DOHH2 (cell line): Measurements from ENCODE around the gene PPP6R3.

ENCODE experiments used
- H3F3A ChIP-seq: fragments of 200-600 bp; sonication (generic), shearing (Covaris generic); 2 replicates; pipeline ENCODE4 v1.6.0; 2016; ENCODE audit warnings: antibody characterized with exemption, mild to moderate bottlenecking; ENCODE audit not compliant: control insufficient read depth, insufficient read depth
- H3K27ac ChIP-seq: fragments of 200-600 bp; sonication (generic); 2 replicates; pipeline ENCODE4 v1.5.1; 2014; ENCODE audit warnings: low read depth, mild to moderate bottlenecking, low read length, moderate library complexity
- H3K27me3 ChIP-seq: fragments of 200-600 bp; sonication (generic); 2 replicates; pipeline ENCODE4 v1.6.1; 2014; ENCODE audit warnings: mild to moderate bottlenecking, low read length, mixed read lengths; ENCODE audit not compliant: control insufficient read depth
- H3K36me3 ChIP-seq: fragments of 200-600 bp; sonication (generic); 2 replicates; pipeline ENCODE4 v1.6.1; 2014; ENCODE audit warnings: mild to moderate bottlenecking, low read length, moderate library complexity, mixed read lengths; ENCODE audit not compliant: control insufficient read depth
- H3K4me1 ChIP-seq: fragments of 200-600 bp; sonication (generic); 2 replicates; pipeline ENCODE4 v1.6.1; 2014; ENCODE audit warnings: mild to moderate bottlenecking, low read length, mixed read lengths; ENCODE audit not compliant: control insufficient read depth
- H3K4me2 ChIP-seq: fragments of 200-600 bp; sonication (generic); 2 replicates; pipeline ENCODE4 v1.6.0; 2014; ENCODE audit warnings: mild to moderate bottlenecking, low read length, moderate library complexity
- H3K4me3 ChIP-seq: fragments of 200-600 bp; sonication (generic); 2 replicates; pipeline ENCODE4 v1.5.1; 2014; ENCODE audit warnings: mild to moderate bottlenecking, low read length, mixed read lengths
- H3K79me2 ChIP-seq: fragments of 200-600 bp; sonication (generic); 2 replicates; pipeline ENCODE4 v1.6.1; 2014; ENCODE audit warnings: mild to moderate bottlenecking, low read length, mixed read lengths; ENCODE audit not compliant: control insufficient read depth
- H3K9me2 ChIP-seq: fragments of 200-600 bp; sonication (generic); replicated peaks from 2 replicates; pipeline ENCODE4 v1.6.1; 2014; ENCODE audit warnings: mild to moderate bottlenecking, low read length, mixed read lengths; ENCODE audit not compliant: control insufficient read depth
- H3K9me3 ChIP-seq: fragments of 200-600 bp; sonication (generic); 2 replicates; pipeline ENCODE4 v1.6.1; 2014; ENCODE audit warnings: antibody characterized with exemption, low read length, mixed read lengths; ENCODE audit not compliant: control insufficient read depth, insufficient read depth
- H4K20me1 ChIP-seq: fragments of 200-600 bp; sonication (generic); 2 replicates; pipeline ENCODE4 v1.6.0; 2014; ENCODE audit warnings: low read depth, mild to moderate bottlenecking, antibody characterized with exemption, low read length, moderate library complexity; ENCODE audit not compliant: control insufficient read depth, insufficient read depth
- CTCF ChIP-seq: fragments of 200-600 bp; sonication (generic); IDR thresholded peaks from one replicate; pipeline ENCODE4 v1.5.1; 2014; ENCODE audit warnings: antibody characterized with exemption, mild to moderate bottlenecking, low read depth, low read length; ENCODE audit not compliant: poor library complexity, severe bottlenecking
- EZH2phosphoT487 ChIP-seq: fragments of 200-600 bp; sonication (generic); IDR thresholded peaks from 2 replicates; pipeline ENCODE4 v1.6.1; 2017; ENCODE audit warnings: borderline replicate concordance, mild to moderate bottlenecking, antibody characterized with exemption, low read length, moderate library complexity, mixed read lengths

Gene PPP6R3

GRCh38 chr11:68488623-68489022, 28.1 kb downstream of the PPP6R3 start:
- Histone ChIP-seq H3F3A (peaks cover 3% of the 10 kb centered on the region; the same call in 1 of the 2 replicates), H3K4me3 (no peak overlapping the region), H4K20me1 (peaks cover 43% of the 10 kb centered on the region), H3K4me2 (no peak overlapping the region), H3K27ac (no peak overlapping the region), H3K4me1 (peaks cover 22% of the 10 kb centered on the region), H3K9me2 (no peaks in the 10 kb centered on the region), H3K79me2 (peaks cover 100% of the 10 kb centered on the region), H3K27me3 (no peaks in the 10 kb centered on the region), H3K9me3 (no peaks in the 10 kb centered on the region), H3K36me3 (peaks cover 12% of the 10 kb centered on the region)
- TF ChIP-seq CTCF (no peak), EZH2phosphoT487 (no peak)

DNA sequence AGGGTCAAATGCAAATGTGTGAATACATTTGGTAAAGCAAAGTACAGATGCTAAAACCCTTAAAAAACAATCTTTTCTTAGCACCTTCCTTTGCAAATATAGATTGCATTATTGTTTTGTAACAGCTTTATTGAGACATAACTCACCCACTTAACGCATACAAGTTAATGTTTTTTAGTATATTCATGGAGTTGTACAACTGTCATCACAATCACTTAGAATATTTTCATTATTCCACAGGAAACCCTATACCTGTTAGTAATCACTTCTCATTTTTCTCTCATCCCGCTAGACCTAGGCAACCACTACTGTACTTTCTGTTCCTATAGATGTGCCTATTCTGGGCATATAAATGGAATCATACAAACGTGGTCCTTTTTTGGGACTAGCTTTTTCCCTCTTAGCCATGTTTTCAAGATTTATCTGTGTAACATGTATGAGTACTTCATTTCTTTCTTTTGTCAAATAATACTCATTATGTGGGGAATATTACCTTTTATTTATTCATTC, 34.7 kb downstream of the PPP6R3 start:
- Histone ChIP-seq H3K4me2 (peak overlapping the region; percentile 39), H3K9me2 (no peaks in the 10 kb centered on the region), H4K20me1 (peaks cover 61% of the 10 kb centered on the region), H3K79me2 (peaks cover 98% of the 10 kb centered on the region), H3K27ac (peak overlapping the region; percentile 9; the same call in 1 of the 2 replicates), H3K4me3 (peak overlapping the region; percentile 1; the same call in 1 of the 2 replicates), H3K36me3 (peaks cover 3% of the 10 kb centered on the region; the same call in 1 of the 2 replicates), H3F3A (peaks cover 10% of the 10 kb centered on the region), H3K27me3 (no peaks in the 10 kb centered on the region), H3K4me1 (peaks cover 70% of the 10 kb centered on the region), H3K9me3 (no peaks in the 10 kb centered on the region)
- TF ChIP-seq EZH2phosphoT487 (no peak), CTCF (no peak)

GRCh38 chr11:68495872-68496271, 35.3 kb downstream of the PPP6R3 start:
- Histone ChIP-seq H3K4me3 (no peak overlapping the region), H3K9me3 (no peaks in the 10 kb centered on the region), H3K4me2 (peak overlapping the region; percentile 39), H3K4me1 (peaks cover 76% of the 10 kb centered on the region), H4K20me1 (peaks cover 60% of the 10 kb centered on the region), H3K27me3 (no peaks in the 10 kb centered on the region), H3F3A (peaks cover 10% of the 10 kb centered on the region), H3K79me2 (peaks cover 98% of the 10 kb centered on the region), H3K27ac (no peak overlapping the region), H3K36me3 (peaks cover 5% of the 10 kb centered on the region; the same call in 1 of the 2 replicates), H3K9me2 (no peaks in the 10 kb centered on the region)
- TF ChIP-seq CTCF (no peak), EZH2phosphoT487 (no peak)
